HepG2 (cell line): ENCODE data around the gene FAM118B. TPM values are rescaled to one million over a fixed set of nuclear protein-coding genes. Genes with fewer than 3 reads are reported as not detected.

ENCODE experiments used
- AGO1 ChIP-seq: fragments of 200-400 bp; formaldehyde crosslinking; IDR thresholded peaks from 2 replicates; pipeline ENCODE4 v1.6.1; 2017; ENCODE audit warnings: mild to moderate bottlenecking, low read depth, low read length, moderate library complexity; ENCODE audit not compliant: poor library complexity, severe bottlenecking
- CCAR2 ChIP-seq: fragments of 200-400 bp; formaldehyde crosslinking; optimal IDR thresholded peaks from 2 replicates; pipeline ENCODE3; 2018; ENCODE audit warnings: low read depth, mild to moderate bottlenecking, low read length, moderate library complexity
- CENPX ChIP-seq: sonication (generic); formaldehyde crosslinking; IDR thresholded peaks from 2 replicates; pipeline ENCODE4 v1.9.0; 2021; ENCODE audit warnings: mild to moderate bottlenecking, missing genetic modification reagents, moderate library complexity
- CTCF ChIP-seq: sonication (generic); formaldehyde crosslinking; IDR thresholded peaks from 2 replicates; pipeline ENCODE4 v1.5.0; 2020; ENCODE audit warnings: mild to moderate bottlenecking, missing genetic modification reagents, moderate library complexity
- HDAC1 ChIP-seq: sonication (generic); formaldehyde crosslinking; IDR thresholded peaks from 2 replicates; pipeline ENCODE4 v1.5.1; 2020; ENCODE audit warnings: mild to moderate bottlenecking, missing genetic modification reagents
- IKZF1 ChIP-seq: fragments of 450-650 bp; IDR thresholded peaks from 2 replicates; pipeline ENCODE4 v1.7.1; 2016
- JARID2 ChIP-seq: sonication (generic); formaldehyde crosslinking; IDR thresholded peaks from 2 replicates; pipeline ENCODE4 v1.8.1; 2023; ENCODE audit warnings: missing genetic modification reagents, inconsistent platforms; ENCODE audit not compliant: insufficient replicate concordance
- KMT2A ChIP-seq: sonication (generic); formaldehyde crosslinking; IDR thresholded peaks from 2 replicates; pipeline ENCODE4 v1.4.0; 2020; ENCODE audit warnings: missing genetic modification reagents
- MAFK ChIP-seq, 2 experiments: IDR thresholded peaks in 1 of 2; conservative IDR thresholded peaks in 1 of 2; 2 replicates each; pipeline ENCODE4 v1.6.1; 2011; ENCODE audit warnings: improper control_type of control experiment in 2 of 2, low read length in 2 of 2
- NBN ChIP-seq: fragments of 450-650 bp; conservative IDR thresholded peaks from 2 replicates; pipeline ENCODE4 v1.6.1; 2017
- PAWR ChIP-seq: sonication (generic); formaldehyde crosslinking; IDR thresholded peaks from 2 replicates; pipeline ENCODE4 v1.4.0; 2020; ENCODE audit warnings: missing genetic modification reagents, mild to moderate bottlenecking, borderline replicate concordance
- SRSF4 ChIP-seq: fragments of 200-400 bp; formaldehyde crosslinking; IDR thresholded peaks from one replicate; pipeline ENCODE4 v1.6.1; 2018; ENCODE audit warnings: mild to moderate bottlenecking, low read depth, low read length, moderate library complexity; ENCODE audit not compliant: poor library complexity, severe bottlenecking
- TBL1XR1 ChIP-seq: fragments of 150-350 bp; IDR thresholded peaks from 2 replicates; pipeline ENCODE4 v1.6.1; 2014; ENCODE audit warnings: borderline replicate concordance, low read length; ENCODE audit not compliant: partially characterized antibody
- U2AF1 ChIP-seq: fragments of 200-400 bp; formaldehyde crosslinking; optimal IDR thresholded peaks from 2 replicates; pipeline ENCODE3; 2017; ENCODE audit warnings: mild to moderate bottlenecking, low read depth, low read length
- ZMYM4 ChIP-seq: sonication (generic); formaldehyde crosslinking; IDR thresholded peaks from 2 replicates; pipeline ENCODE4 v1.8.1; 2023; ENCODE audit warnings: mild to moderate bottlenecking, missing genetic modification reagents
- ZNF343 ChIP-seq: sonication (generic); formaldehyde crosslinking; IDR thresholded peaks from 2 replicates; pipeline ENCODE4 v1.4.0; 2020; ENCODE audit warnings: mild to moderate bottlenecking, missing genetic modification reagents
- ZNF766 ChIP-seq: sonication (generic); formaldehyde crosslinking; IDR thresholded peaks from 2 replicates; pipeline ENCODE4 v1.5.0; 2020; ENCODE audit warnings: missing genetic modification reagents, borderline replicate concordance
- ZSCAN29 ChIP-seq: sonication (generic); formaldehyde crosslinking; conservative IDR thresholded peaks from 2 replicates; pipeline ENCODE4 v1.4.0; 2020; ENCODE audit warnings: mild to moderate bottlenecking, missing genetic modification reagents
- polyA plus RNA-seq, 8 experiments: library from polyadenylated mRNA; depleted of rRNA in 3 of 8; stranded (reverse) in 7 of 8; unstranded in 1 of 8; fragments of >200 nt; fragmentation: Illumina TruSeq in 4 of 8; extraction: Trizol in 4 of 8; gene quantifications; 2 replicates each; pipeline versions ENCODE4 v1.2.1 to v1.2.3, GENCODE V29; 2011 to 2016; ENCODE audit warnings: low read depth in 4 of 8, missing spikeins in 1 of 8, mixed read lengths in 1 of 8; ENCODE audit not compliant: insufficient read depth in 1 of 8
- total RNA-seq, 5 experiments: library from RNA; depleted of rRNA; stranded (reverse); fragments of >200 nt; fragmentation: Illumina TruSeq; extraction: Trizol; gene quantifications; 2 replicates each; pipeline ENCODE4 v1.2.3, GENCODE V29; 2016; ENCODE audit warnings: low read depth in 1 of 5
- TF ChIP-seq, protein P1 (sequence below): IDR thresholded peaks from 2 replicates; pipeline ENCODE4 v1.6.1; 2016; ENCODE audit warnings: low read depth, missing genetic modification reagents, missing compliant biosample characterization
- TF ChIP-seq, protein P2 (sequence below): sonication (generic); formaldehyde crosslinking; IDR thresholded peaks from 2 replicates; pipeline ENCODE4 v1.4.0; 2020; ENCODE audit warnings: low read depth, mild to moderate bottlenecking, missing genetic modification reagents

FAM118B gene
- total and polyA plus RNA-seq, 2 of the 13 experiments (the other 11 are each of a cell fraction or from before 2014, with no cell fraction given): 10.2 to 25.7 TPM

DNA sequence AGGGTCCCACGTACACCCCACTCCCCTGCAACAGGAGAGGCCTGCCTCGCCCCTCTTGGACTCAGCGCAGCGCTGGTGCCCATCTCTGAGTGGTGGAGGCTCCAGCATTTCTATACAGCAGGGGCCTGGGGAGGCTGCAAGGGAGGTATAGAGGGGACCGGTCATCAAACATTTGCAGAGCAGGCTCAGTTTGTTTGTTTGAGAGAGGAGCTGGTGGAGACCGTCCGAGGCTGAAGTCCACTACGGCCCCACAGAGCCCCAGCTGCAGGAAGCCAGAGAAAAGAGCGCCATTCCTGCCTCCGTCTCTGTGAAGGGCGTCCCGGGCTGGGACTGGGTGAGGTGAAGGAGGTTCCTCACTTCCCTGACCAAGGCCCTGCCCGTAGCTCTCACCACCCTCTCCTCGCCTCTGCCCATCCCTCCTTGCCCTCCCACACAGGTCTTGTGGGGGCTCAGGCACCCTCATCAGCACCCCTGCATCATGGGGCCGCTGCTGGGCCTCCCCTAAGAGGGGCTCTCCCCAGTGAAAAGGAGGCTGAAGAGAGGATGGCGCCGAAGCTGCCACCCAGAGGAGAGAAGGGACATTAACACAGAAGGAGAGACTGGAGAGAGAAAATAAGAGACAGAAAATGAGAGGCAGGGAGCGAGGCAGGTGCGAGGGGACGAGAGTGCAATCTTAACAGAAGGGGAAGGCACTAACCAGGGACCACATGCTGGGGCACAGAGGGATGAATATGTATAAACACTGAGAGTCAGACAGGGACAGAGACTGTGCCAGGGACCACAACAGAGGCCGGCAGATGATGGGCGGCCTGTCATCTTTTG is 24.7 kb upstream of the FAM118B start (continued):
- TF ChIP-seq SRSF4: no peak
- TF ChIP-seq KMT2A (CRISPR knock-in tag): peak; percentile 40; the same call in 1 of the 2 replicates
- no peak for TF ChIP-seq MAFK (conservative IDR thresholded peaks at IDR 0.05 in 1 of 2, IDR thresholded peaks at IDR 0.05 in 1 of 2; ENCODE audit: low read length in 2 of 2)
- TF ChIP-seq CCAR2: no peak
- no peak for TF ChIP-seq AGO1
- TF ChIP-seq NBN: no peak
- TF ChIP-seq CTCF: peak; percentile 52
- TF ChIP-seq TBL1XR1: no peak
- TF ChIP-seq, protein P1, sequence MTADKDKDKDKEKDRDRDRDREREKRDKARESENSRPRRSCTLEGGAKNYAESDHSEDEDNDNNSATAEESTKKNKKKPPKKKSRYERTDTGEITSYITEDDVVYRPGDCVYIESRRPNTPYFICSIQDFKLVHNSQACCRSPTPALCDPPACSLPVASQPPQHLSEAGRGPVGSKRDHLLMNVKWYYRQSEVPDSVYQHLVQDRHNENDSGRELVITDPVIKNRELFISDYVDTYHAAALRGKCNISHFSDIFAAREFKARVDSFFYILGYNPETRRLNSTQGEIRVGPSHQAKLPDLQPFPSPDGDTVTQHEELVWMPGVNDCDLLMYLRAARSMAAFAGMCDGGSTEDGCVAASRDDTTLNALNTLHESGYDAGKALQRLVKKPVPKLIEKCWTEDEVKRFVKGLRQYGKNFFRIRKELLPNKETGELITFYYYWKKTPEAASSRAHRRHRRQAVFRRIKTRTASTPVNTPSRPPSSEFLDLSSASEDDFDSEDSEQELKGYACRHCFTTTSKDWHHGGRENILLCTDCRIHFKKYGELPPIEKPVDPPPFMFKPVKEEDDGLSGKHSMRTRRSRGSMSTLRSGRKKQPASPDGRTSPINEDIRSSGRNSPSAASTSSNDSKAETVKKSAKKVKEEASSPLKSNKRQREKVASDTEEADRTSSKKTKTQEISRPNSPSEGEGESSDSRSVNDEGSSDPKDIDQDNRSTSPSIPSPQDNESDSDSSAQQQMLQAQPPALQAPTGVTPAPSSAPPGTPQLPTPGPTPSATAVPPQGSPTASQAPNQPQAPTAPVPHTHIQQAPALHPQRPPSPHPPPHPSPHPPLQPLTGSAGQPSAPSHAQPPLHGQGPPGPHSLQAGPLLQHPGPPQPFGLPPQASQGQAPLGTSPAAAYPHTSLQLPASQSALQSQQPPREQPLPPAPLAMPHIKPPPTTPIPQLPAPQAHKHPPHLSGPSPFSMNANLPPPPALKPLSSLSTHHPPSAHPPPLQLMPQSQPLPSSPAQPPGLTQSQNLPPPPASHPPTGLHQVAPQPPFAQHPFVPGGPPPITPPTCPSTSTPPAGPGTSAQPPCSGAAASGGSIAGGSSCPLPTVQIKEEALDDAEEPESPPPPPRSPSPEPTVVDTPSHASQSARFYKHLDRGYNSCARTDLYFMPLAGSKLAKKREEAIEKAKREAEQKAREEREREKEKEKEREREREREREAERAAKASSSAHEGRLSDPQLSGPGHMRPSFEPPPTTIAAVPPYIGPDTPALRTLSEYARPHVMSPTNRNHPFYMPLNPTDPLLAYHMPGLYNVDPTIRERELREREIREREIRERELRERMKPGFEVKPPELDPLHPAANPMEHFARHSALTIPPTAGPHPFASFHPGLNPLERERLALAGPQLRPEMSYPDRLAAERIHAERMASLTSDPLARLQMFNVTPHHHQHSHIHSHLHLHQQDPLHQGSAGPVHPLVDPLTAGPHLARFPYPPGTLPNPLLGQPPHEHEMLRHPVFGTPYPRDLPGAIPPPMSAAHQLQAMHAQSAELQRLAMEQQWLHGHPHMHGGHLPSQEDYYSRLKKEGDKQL: no peak
- TF ChIP-seq CENPX (CRISPR knock-in tag): no peak
- TF ChIP-seq, protein P2, sequence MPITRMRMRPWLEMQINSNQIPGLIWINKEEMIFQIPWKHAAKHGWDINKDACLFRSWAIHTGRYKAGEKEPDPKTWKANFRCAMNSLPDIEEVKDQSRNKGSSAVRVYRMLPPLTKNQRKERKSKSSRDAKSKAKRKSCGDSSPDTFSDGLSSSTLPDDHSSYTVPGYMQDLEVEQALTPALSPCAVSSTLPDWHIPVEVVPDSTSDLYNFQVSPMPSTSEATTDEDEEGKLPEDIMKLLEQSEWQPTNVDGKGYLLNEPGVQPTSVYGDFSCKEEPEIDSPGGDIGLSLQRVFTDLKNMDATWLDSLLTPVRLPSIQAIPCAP (CRISPR knock-in tag): no peak
- TF ChIP-seq JARID2 (CRISPR knock-in tag): no peak
- peak; percentile 38; the same call in 1 of the 2 replicates for TF ChIP-seq HDAC1 (CRISPR knock-in tag)
- peak; percentile 28; the same call in 1 of the 2 replicates for TF ChIP-seq ZMYM4 (CRISPR knock-in tag)
- TF ChIP-seq U2AF1: no peak
- TF ChIP-seq PAWR: no peak
- TF ChIP-seq ZNF343 (CRISPR knock-in tag): peak; percentile 73; the same call in 1 of the 2 replicates
- TF ChIP-seq ZNF766 (CRISPR knock-in tag): peak; percentile 71; the same call in 1 of the 2 replicates
- no peak for TF ChIP-seq IKZF1
- TF ChIP-seq ZSCAN29 (CRISPR knock-in tag): no peak
